HUES48 (cell line): ENCODE results near the gene KCNK18.

Experiments used
- H3K27ac ChIP-seq: one replicate; pipeline ENCODE4 v1.7.0; 2013; ENCODE audit warnings: low read depth, low read length, inconsistent platforms
- H3K27me3 ChIP-seq: 2 replicates; pipeline ENCODE4 v1.6.1; 2013; ENCODE audit warnings: mild to moderate bottlenecking, low read length; ENCODE audit not compliant: control insufficient read depth, insufficient read depth
- H3K36me3 ChIP-seq: 2 replicates; pipeline ENCODE4 v1.6.1; 2013; ENCODE audit warnings: low read length; ENCODE audit not compliant: control insufficient read depth, insufficient read depth
- H3K4me1 ChIP-seq: 2 replicates; pipeline ENCODE4 v1.6.1; 2013; ENCODE audit warnings: mild to moderate bottlenecking, low read length; ENCODE audit not compliant: control insufficient read depth, insufficient read depth
- H3K4me3 ChIP-seq: 2 replicates; pipeline ENCODE4 v1.5.1; 2013; ENCODE audit warnings: mild to moderate bottlenecking, low read depth, low read length
- H3K9ac ChIP-seq: 2 replicates; pipeline ENCODE4 v1.6.1; 2013; ENCODE audit warnings: mild to moderate bottlenecking, low read depth, low read length, moderate library complexity
- H3K9me3 ChIP-seq: 2 replicates; pipeline ENCODE4 v1.6.1; 2013; ENCODE audit warnings: low read length; ENCODE audit not compliant: control insufficient read depth, insufficient read depth

KCNK18 gene

DNA sequence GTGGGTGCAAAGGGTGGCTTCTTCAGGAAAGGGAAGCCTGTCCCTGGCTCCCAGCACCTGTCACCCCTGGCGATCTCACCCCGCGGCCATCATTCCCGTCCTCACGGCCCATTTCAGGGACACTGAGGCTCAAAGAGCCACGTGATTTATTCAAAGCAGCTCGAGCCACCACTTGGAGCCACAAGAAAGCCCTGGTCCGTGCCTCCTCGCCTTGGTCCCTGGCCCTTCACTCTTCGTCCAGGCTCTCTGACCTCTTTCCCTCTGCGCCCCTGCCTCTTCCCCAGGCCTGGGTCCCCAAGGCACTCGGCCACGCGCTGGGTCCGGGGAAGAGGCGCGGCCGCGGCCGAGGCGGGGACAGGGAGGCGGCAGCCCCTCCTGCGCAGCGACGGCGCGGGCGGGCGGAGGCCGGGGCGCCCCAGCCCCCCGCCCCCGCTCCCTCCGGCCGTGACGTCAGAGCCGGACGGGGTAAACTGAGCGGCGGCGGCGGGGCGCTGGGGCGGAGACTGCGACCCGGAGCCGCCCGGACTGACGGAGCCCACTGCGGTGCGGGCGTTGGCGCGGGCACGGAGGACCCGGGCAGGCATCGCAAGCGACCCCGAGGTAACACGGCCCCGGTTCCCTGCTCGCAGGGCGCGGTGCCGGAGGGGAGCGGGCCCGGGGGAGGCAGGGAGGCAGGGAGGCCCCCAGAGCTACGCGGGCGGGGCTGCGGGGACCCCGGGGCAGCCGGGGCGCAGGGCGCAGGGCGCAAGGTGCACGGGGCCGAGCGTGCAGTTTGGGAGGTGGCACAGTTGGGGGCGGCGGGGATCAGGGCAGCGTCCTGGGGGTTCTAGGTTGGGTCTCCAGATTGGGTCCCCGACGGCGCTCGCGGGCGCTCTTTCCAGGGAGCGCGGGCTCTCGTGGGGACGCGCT, 43.6 kb downstream of the KCNK18 start, which contains the start of gene SLC18A2:
SLC18A2 (plus strand) TSS at position 494 of the 909 bp plus-strand sequence. CDS start 580 bp downstream, outside the sequence.
- H3K9me3 ChIP-seq, result no peaks in the 10 kb centered on the region
- no peaks in the 10 kb centered on the region for H3K4me1 ChIP-seq
- H3K4me3 ChIP-seq, result peak within 1 kb of the TSS; percentile 84
- peak within 1 kb of the TSS; percentile 21; the same call in 1 of the 2 replicates for H3K9ac ChIP-seq
- H3K27me3 ChIP-seq, result peaks cover 44% of the 10 kb centered on the region
- H3K27ac ChIP-seq, result no peak within 1 kb of the TSS
- no peaks in the 10 kb centered on the region for H3K36me3 ChIP-seq

DNA sequence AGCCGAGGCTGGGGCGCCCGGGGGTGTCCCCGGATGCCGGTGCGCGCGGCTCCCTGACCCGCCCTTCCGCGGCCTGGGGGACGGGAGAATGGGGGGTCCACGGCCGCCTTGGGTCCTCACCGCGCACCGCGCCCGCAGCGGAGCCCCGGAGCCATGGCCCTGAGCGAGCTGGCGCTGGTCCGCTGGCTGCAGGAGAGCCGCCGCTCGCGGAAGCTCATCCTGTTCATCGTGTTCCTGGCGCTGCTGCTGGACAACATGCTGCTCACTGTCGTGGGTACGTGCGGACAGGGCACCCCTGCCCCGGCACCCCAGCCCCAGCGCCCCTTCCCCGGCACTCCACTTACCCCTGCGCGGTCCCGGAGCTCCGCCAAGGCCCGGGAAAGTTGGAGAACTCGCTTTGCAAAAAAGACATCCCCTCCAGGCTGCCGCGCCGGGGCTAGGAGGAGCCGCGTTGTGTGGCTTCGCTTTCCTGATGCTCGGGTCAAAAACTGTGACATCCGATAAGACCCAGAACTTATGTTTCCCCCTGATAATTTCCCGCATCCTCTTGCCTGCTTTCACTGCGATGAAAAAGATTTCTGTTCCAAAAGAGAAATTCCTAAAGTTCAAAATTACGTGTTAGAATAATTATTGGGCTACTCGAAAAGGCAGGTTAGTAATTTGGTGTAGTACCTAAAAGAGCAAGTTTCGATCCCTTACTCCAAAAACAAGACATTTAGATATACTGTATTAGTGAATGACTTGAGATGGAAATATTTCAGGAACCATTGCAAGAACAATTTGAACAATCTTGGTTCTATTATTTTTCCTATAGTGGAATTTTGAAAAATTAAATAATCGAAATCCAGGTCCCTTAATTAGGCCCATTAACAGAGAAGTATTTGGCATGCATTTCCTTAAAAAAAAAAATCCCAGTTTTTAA, 44.5 kb downstream of the KCNK18 start:
- Histone ChIP-seq H3K4me3 (peak overlapping the region; percentile 84), H3K27me3 (peaks cover 44% of the 10 kb centered on the region), H3K27ac (no peak overlapping the region), H3K36me3 (no peaks in the 10 kb centered on the region), H3K4me1 (no peaks in the 10 kb centered on the region), H3K9ac (no peak overlapping the region), H3K9me3 (no peaks in the 10 kb centered on the region)

- H3K9ac ChIP-seq, result no peak overlapping the region
- H3K4me3 ChIP-seq, result no peak overlapping the region
- no peaks in the 10 kb centered on the region for H3K9me3 ChIP-seq
- H3K27me3 ChIP-seq, result peaks cover 44% of the 10 kb centered on the region
- no peak overlapping the region for H3K27ac ChIP-seq
- H3K36me3 ChIP-seq, result no peaks in the 10 kb centered on the region
- H3K4me1 ChIP-seq, result no peaks in the 10 kb centered on the region
These were observed 45.2 kb downstream of the KCNK18 start for GRCh38 chr10:117242463-117242832.

- no peaks in the 10 kb centered on the region for H3K36me3 ChIP-seq
- H3K27ac ChIP-seq, result no peak overlapping the region
- H3K4me1 ChIP-seq, result peaks cover 7% of the 10 kb centered on the region; the same call in 1 of the 2 replicates
- no peaks in the 10 kb centered on the region for H3K9me3 ChIP-seq
- peaks cover 23% of the 10 kb centered on the region for H3K27me3 ChIP-seq
- no peak overlapping the region for H3K9ac ChIP-seq
- no peak overlapping the region for H3K4me3 ChIP-seq
These were observed 49.8 kb downstream of the KCNK18 start for GRCh38 chr10:117246997-117247671.

GRCh38 chr10:117248750-117249465, 51.6 kb downstream of the KCNK18 start:
- H3K4me1 ChIP-seq, result peaks cover 7% of the 10 kb centered on the region; the same call in 1 of the 2 replicates
- no peak overlapping the region for H3K9ac ChIP-seq
- H3K9me3 ChIP-seq, result no peaks in the 10 kb centered on the region
- H3K4me3 ChIP-seq, result no peak overlapping the region
- peaks cover 6% of the 10 kb centered on the region; the same call in 1 of the 2 replicates for H3K27me3 ChIP-seq
- H3K36me3 ChIP-seq, result no peaks in the 10 kb centered on the region
- no peak overlapping the region for H3K27ac ChIP-seq

GRCh38 chr10:117249493-117250093, 52.3 kb downstream of the KCNK18 start:
- H3K4me1 ChIP-seq, result peaks cover 7% of the 10 kb centered on the region; the same call in 1 of the 2 replicates
- no peak overlapping the region for H3K27ac ChIP-seq
- H3K27me3 ChIP-seq, result 0 out of 2 replicates have a peak, but pooled peaks cover 3% of the 10 kb centered on the region
- no peaks in the 10 kb centered on the region for H3K9me3 ChIP-seq
- H3K36me3 ChIP-seq, result no peaks in the 10 kb centered on the region
- H3K4me3 ChIP-seq, result no peak overlapping the region
- H3K9ac ChIP-seq, result no peak overlapping the region

- peaks cover 7% of the 10 kb centered on the region; the same call in 1 of the 2 replicates for H3K4me1 ChIP-seq
- no peaks in the 10 kb centered on the region for H3K9me3 ChIP-seq
- H3K27ac ChIP-seq, result no peak overlapping the region
- no peak overlapping the region for H3K9ac ChIP-seq
- H3K36me3 ChIP-seq, result no peaks in the 10 kb centered on the region
- no peak overlapping the region for H3K4me3 ChIP-seq
- H3K27me3 ChIP-seq, result 0 out of 2 replicates have a peak, but pooled peaks cover 3% of the 10 kb centered on the region
These were observed 53.1 kb downstream of the KCNK18 start for GRCh38 chr10:117250411-117250810.

- Histone ChIP-seq H3K4me1 (peaks cover 7% of the 10 kb centered on the region; the same call in 1 of the 2 replicates), H3K36me3 (no peaks in the 10 kb centered on the region), H3K4me3 (no peak overlapping the region), H3K9ac (no peak overlapping the region), H3K9me3 (no peaks in the 10 kb centered on the region), H3K27ac (no peak overlapping the region), H3K27me3 (0 out of 2 replicates have a peak, but pooled peaks cover 2% of the 10 kb centered on the region)
These were observed 56.6 kb downstream of the KCNK18 start for GRCh38 chr10:117253908-117254307.

- H3K36me3 ChIP-seq, result no peaks in the 10 kb centered on the region
- no peaks in the 10 kb centered on the region for H3K27me3 ChIP-seq
- H3K9me3 ChIP-seq, result no peaks in the 10 kb centered on the region
- H3K9ac ChIP-seq, result no peak overlapping the region
- H3K27ac ChIP-seq, result no peak overlapping the region
- peaks cover 7% of the 10 kb centered on the region; the same call in 1 of the 2 replicates for H3K4me1 ChIP-seq
- no peak overlapping the region for H3K4me3 ChIP-seq
These were observed 57.0 kb downstream of the KCNK18 start for GRCh38 chr10:117254338-117254737.
